IPS-NIHi7 (cell line): ENCODE measurements around the gene GLB1L2.

Source experiments
- DNase-seq: peaks from one replicate; pipeline ENCODE4 v3.0.0; 2012; ENCODE audit warnings: mixed read lengths; ENCODE audit errors: extremely low spot score

Gene GLB1L2

DNA sequence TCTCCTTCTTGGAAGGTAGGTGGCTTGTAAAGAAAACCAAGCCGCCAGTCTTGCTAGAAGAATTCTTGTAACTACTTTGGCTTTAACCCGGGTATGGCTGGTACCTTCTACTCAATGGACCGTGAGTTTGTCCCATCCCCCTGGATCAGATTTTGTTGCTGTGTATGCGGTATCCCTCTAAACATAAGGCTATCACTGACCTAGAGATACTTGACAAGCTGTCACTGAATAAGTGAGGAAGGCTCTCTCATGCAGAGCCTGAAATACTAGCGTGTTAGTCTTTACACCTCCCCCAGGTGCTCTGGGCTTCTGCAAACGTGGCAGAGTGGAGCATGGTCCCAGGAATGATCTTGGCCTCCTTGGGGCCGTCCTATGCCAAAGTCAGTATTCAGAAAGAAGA lies 34.5 kb downstream of the GLB1L2 start:
- DNase-seq = no peak

DNA sequence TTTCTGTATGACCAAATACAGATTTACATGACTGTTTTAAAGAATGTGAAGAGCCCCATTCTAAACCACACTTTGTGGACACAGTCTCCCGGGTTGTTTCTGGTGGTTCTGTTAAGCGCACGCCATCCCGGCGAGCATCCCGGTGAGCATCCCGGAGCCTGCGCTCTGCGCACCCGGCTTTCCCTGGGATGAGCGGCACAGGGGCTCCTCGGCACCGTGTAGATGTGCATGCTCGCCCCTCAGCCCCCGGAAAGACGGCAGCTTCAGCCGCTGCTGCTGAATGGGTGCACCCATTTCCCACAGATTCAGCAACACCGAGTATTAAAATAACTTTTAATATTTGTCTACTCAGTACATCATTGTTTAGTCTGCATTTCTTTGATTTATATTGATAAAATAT lies 36.0 kb downstream of the GLB1L2 start:
- DNase-seq = no peak

DNA sequence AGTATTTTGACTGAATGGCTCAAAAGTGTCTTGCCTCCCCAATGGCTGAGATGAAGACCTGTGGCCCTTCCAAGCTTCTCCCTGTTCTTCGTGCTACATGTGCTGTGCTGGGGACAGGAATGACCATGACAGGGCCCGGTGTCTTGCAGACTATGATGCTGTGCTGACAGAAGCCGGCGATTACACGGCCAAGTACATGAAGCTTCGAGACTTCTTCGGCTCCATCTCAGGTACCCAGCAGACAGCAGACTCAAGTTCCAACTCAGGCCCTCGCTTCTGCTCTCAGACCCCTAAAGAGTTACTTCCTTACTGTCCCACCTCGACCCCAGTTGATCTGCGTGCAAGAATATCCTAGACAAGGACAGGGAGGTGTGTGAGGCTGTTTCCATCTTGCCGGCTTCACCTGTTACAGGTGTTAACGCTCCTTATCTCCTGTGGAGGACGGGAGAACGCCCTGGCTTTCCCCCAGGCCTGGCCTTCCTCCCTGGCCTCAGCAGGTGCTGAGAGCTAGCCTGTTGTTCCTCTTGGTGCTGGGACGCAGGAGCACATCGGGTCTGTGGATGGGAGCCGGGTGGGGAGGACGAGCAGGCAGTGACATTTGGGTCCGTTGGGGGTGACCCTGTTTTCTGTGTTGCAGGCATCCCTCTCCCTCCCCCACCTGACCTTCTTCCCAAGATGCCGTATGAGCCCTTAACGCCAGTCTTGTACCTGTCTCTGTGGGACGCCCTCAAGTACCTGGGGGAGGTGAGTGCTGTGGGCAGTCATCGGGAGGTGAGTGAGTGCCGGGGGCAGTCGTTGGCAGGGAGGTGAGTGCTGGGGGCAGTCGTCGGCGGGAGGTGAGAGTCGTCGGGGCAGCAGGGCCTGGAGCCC lies 38.1 kb downstream of the GLB1L2 start:
- DNase-seq = no peak

DNA sequence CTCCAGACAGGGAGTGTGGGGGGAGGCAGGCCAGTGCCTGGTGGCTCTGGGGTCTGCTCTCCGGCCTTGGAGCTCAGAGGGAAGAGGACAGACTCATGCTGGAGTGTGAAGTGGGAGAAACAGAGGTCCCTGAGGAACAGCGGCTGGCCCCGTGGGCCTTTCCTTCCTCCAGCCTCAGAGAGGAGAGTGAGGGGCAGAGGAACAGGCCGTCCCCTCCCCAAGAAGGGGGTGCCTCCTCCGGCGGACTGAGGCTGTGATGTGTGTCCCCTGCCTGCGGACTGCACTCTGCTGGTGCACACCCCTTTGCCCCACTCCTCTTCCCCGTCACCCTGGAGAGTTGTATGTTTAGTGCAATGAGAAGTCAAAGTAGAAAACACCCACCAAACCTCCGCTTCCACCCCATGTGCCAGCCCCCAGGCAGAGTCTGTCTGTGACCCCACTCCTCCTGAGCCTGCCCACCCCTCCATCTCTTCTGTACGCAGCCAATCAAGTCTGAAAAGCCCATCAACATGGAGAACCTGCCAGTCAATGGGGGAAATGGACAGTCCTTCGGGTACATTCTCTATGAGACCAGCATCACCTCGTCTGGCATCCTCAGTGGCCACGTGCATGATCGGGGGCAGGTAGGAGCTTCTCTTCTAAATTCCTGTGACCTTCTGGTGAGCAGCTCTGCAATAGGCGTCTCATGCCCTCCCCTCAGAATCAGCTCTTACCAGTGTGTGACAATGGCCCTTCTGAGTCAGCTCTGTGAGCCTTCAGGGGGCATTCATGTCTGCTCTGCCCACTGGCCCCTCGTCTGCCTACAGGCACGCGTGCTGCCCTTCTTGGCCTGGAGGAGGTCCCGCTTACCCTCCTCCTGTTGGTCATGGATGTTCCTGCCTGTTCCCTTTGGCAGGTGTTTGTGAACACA lies 39.0 kb downstream of the GLB1L2 start:
- no peak for DNase-seq

DNA sequence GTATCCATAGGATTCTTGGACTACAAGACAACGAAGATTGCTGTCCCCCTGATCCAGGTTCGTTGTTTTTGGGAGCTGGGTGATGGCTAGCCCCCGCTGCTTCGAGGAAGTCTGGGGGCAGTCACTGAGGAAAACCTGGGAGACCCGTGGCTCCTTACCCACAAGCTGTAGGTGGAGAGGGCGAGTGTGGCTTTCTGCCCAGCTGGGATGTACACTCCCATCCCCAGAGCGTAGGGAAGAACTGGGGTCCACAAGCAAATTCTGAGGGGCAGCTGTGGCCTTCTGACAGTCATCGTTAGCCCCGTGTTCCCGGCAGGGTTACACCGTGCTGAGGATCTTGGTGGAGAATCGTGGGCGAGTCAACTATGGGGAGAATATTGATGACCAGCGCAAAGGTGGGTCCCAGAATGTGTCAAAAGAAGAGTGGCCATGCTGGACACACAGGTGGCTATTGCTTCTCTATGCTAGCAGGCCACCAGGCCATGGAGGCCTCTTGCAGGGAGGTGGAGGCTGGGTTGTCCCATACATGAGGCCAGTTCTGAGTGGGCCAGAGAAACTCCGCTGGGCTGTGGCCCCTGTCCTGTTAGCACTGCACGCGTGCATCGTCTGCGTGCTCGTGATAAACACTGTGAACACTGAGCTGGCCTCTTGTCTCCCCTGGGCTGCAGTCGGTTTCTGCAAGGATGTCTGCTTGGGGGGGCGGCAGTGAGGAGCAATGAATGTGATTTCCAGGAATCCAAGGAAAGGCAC lies 39.8 kb downstream of the GLB1L2 start:
- DNase-seq = no peak

DNA sequence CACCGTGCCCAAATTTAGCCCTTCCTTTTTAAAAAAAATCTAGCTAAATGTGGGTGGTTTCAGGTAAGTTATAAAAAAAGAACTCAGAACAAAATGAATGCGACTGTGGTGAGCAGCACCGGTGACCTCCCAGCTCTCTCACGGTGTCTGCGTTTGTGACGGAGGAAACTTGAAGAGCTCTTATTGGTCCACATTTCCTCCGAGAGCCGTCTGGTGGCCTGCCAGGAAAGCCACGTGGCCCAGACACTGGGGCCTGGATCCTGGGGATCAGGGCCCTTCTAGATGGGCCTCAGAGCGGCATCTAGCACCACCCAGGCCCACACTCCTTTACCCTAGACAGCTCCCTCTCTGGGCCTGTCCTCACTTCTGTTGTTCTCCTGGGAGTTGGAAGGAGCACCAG lies 40.7 kb downstream of the GLB1L2 start:
- no peak for DNase-seq

DNA sequence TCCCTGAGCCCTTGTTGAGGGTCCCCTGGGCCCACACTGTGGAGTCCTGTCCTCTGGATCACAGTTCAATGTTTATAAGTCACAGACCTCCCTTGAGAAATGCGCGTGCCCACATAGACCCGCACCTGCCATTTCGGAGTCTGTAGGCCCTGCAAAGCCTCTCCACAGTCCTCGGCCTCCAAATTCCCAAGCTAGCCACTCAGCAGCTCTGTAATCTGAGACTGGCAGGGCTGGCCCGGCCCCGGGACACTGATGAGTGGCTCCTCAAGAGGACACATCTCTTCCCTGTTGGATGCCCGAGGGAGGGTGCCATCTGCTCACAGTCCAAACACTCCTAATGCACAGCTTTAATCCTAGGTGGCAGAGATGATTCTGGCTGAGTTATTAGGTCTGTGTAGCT lies 41.2 kb downstream of the GLB1L2 start:
- no peak for DNase-seq

DNA sequence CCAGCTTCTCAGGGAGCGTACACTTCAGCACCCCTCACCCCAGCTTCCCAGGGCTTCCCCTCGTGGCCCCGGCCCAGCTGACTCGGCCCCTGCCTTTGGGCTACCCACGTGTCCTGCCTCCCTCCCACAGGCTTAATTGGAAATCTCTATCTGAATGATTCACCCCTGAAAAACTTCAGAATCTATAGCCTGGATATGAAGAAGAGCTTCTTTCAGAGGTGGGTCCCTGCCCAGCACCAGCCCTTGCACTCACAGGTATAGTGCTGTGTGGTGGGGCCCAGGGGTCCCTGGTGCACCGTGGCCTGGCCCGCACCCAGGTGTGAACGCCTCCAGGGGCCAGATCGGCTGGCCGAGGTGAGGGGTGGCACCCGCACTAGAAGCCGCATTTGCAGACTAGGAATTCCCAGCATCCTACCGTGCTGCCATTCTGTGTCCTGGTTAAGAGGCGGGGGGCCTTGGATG lies 41.8 kb downstream of the GLB1L2 start:
- DNase-seq = no peak

DNA sequence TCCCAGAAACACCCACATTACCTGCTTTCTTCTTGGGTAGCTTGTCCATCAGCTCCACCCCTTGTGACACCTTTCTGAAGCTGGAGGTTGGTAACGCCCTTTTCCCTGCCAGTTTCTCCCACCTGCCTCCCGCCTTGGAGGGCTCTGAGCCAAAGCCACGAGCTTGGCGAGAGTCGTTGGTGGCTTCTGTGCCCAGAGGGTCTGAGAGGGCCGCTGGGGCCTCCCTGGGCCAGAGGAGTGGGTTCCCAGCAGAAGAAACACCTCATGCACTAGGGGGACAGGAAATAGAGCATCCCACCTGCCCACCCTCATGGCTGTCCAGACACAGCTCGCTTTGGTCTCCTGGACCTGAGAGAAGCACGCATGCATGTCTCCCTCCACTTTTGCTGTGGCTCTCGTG lies 42.4 kb downstream of the GLB1L2 start:
- DNase-seq = no peak

DNA sequence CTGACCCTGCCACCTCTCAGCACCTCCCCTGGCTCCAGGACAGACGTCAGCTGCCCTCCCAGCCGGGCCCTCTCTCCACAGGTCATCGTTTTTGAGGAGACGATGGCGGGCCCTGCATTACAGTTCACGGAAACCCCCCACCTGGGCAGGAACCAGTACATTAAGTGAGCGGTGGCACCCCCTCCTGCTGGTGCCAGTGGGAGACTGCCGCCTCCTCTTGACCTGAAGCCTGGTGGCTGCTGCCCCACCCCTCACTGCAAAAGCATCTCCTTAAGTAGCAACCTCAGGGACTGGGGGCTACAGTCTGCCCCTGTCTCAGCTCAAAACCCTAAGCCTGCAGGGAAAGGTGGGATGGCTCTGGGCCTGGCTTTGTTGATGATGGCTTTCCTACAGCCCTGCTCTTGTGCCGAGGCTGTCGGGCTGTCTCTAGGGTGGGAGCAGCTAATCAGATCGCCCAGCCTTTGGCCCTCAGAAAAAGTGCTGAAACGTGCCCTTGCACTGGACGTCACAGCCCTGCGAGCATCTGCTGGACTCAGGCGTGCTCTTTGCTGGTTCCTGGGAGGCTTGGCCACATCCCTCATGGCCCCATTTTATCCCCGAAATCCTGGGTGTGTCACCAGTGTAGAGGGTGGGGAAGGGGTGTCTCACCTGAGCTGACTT lies 43.2 kb downstream of the GLB1L2 start:
- no peak for DNase-seq

DNA sequence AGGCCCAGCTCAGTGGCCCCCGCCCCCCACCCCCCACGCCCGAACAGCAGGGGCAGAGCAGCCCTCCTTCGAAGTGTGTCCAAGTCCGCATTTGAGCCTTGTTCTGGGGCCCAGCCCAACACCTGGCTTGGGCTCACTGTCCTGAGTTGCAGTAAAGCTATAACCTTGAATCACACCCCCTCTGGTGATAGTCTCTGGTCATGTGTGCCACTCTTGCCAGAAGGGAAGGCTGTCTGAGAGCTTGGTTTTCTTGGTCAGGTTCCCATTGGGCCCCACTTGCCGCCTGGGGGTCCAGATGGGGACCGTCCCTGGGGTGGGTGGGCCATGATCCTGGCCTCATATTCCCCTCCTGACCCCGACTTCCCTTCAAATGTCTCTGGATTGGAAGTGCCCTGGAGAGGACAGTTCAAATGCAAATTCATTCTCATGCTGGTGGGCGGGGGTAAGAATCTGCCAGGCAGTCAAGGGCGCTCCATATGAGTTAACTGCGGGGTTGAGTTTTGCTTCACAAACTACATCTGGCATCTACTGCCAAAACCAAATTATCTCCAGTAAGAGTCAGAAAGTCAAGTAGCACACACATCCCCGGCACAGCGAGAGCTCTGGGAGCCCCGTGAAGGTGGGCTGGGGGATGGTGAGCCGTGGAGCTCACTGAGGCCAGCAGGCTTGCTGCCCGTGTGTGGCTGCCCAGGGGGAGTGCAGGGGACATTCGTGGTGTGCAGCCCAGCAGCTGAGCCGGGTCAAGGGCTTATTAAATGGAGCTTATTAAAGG lies 44.5 kb downstream of the GLB1L2 start:
- peak; percentile 42 for DNase-seq

DNA sequence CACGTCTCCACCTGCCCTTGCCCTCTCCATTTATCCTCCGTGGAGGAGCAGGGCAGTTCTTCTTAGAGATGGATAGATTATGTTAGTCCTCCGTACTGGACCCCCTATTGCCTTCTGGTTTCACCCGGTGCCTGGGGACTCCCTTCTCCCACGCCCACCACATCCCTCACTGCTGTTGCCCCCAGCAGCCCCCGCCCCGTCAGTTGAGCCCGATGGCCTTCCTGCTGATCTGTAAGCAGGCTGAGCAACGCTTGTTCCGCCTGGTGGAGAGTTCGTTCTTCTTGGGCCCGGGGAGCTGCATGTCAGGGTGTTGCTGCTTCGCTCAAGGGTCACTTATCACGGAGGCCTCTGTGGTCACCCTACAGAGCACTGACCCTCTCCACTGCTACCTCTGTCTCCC lies 46.1 kb downstream of the GLB1L2 start:
- no peak for DNase-seq

DNA sequence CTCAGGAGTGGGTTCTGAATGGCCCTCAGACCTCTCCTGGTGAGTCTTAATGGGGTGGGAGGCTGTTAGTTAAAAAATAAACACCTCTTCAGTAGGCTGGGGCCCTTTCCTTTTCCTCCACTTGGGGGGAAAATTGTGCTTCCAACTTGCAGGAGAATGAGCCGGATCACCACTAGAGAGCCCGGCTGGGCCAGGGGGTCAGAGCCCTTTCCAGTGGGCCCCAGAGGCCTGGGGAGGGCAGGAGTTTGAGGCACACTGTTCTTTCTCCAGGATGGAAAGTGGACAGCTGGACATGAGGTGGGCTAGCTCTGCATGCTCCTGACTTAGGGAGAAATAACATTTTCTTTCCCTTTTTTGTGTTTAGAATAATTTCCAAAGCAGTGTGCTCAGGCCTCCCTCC lies 47.5 kb downstream of the GLB1L2 start:
- DNase-seq = no peak

DNA sequence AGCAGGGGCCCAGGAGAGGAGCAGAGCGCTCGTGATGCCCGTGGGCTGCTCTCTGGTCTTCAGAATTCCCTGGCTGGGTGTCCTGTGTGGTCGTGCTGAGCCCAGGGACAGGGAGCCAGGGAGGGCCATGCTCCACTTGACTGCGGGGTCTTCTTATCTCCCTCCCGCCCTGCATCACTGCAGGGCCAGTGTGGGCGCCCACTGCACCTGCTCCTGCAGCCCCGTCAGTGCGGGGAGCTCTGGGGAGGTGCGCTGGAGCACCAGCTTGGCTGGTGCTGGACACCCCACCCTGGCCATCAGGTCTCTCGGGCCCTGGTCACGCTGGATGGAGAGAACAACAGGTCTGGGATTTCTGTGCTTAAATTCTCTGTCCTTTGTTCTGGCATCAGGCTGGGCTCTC lies 48.4 kb downstream of the GLB1L2 start:
- DNase-seq = no peak

DNA sequence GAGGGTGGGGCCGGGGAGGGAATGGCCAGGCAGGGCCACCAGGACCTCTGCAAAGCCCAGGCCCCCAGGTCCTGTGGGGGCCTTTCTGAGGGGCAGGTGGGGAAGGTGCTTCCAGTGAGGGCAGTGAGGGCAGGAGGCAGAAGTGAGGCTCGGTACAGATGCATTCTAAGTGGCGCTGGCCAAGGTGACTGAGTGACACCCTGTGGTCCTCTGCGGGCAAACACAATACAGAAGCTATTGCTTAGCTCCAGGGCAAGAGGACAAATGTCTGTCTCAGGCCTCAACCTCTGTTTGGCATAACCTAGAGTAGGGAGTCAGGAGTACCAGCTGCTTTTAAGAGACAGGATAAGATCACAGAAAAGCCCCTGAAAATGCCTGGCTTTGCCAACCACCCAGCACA lies 49.0 kb downstream of the GLB1L2 start:
- DNase-seq = no peak

DNA sequence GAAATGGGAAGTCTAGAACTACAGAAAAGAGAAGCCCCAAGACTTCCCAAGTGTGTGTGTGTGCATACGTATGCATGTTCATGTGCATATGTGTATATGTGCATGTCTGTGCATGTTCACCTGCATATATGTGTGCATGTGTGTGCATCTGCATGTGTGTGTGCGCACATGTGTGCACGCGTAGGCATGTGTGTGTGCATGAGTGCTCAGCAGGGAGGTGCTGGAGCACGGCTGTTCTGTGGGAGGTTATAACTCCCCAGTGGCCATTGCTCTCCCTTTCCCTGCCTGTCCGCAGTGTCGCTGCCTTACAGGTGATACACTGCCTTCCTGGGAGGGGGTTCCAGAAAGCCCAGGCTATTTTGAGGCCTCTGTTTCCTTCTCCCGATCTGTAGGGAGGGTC lies 50.5 kb downstream of the GLB1L2 start:
- no peak for DNase-seq

DNA sequence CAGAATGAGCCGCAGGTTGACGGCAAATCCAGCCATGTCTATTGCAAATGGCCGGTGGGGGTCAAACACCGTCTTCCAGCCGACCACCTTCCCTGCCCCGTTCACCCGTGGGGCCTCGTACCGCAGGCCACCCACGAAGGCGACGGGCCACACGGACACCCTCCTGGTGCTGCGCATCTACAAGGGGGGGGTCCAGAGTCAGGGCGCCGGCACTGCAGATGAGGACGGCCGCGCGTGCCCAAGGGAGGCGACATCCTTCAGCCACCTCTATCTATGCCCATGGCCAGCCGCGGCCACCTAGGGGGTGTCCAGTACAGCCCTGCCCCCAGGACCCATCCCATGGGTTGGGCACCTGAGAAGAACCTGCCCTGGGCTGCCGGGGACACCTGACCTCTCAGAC lies 51.0 kb downstream of the GLB1L2 start:
- no peak for DNase-seq

DNA sequence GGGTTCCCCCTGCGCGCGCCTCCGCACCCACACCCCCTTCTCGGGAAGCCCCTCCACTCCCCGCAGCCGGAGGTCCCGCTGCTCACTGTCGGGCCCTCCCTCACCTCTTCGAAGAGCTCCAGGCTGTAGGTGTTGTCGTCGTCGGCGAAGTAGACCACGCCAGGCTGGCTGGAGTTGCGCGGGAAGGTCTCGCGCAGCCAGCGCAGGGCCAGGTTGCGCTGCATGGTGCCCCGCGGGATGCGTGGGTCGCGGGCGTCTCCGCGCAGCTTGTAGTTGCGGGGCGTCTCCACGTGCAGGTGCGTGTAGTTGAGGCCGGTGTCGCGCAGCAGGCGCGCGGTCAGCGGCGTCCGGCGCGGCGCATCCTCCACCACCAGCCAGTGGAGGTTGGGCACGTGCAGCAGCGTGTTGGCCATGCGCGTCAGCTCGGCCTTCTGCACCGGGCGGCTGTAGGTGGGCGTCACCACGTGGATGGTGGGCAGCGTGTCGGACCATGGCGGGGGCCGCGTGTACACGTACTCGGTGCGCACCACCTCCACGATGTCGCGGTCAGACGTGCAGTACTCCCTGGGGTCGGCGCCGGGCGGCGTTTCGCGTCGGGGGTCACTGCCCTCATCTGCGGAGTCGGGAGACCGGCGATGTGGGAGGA lies 51.9 kb downstream of the GLB1L2 start:
- DNase-seq = no peak

DNA sequence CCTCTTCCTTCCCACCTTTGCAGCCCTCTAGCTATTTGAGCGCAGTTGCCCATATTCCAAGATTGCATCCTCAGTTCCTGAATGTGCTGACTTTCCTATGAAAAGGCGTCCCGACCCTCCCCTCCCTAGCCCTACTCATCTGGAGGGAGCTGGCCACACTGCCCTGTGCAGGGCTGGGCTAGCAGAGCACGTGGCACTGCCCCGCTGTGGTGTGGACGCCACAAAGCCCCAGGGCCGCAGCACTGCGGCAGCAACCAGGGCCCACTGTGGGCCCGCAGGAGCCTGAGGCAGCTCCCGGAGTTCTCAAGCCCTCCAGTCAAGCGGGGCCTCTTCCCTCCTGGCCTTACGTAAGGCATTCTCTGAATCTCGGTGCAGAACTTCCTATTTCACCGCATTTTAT lies 52.6 kb downstream of the GLB1L2 start:
- no peak for DNase-seq

DNA sequence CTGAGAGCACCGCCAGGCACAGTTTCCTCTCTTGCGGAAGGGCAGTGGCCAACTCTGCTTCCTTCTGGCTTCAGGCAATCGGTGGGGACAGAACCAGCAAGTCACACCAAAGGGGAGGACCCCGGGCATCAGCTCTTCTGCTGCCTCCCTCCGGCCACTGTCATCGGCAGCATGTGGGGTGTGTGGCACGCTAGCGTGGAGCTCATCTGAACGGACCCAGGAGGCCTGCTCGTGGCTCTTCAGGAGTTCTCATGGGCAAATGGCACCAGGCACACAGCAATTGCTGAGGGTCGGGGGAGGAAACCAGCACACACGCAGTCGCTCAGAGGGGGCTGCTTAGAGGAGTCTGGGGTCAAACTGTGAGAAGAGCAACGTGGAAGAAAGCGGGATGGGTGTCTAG lies 53.4 kb downstream of the GLB1L2 start:
- no peak for DNase-seq
